Central memory CD4-positive, alpha-beta T cell (primary cell): ENCODE data around the gene SYTL4.

Experiments used
- DNase-seq: peaks from one replicate; pipeline ENCODE4 v3.0.0; 2022

Gene SYTL4

GRCh38 chrX:100647095-100647494 is 84.8 kb downstream of the SYTL4 start:
- no peak for DNase-seq

GRCh38 chrX:100645106-100645505 is 86.8 kb downstream of the SYTL4 start:
- no peak for DNase-seq

GRCh38 chrX:100643956-100644860 is 87.7 kb downstream of the SYTL4 start, which contains the start of gene SRPX2:
SRPX2 (plus strand) TSS chrX:100644199; CDS start chrX:100646323, 2,124 bp downstream.
- no peak for DNase-seq

GRCh38 chrX:100643212-100643611 is 88.7 kb downstream of the SYTL4 start:
- DNase-seq, result no peak

GRCh38 chrX:100642290-100642689 is 89.6 kb downstream of the SYTL4 start:
- no peak for DNase-seq

GRCh38 chrX:100636321-100636991 is 95.5 kb downstream of the SYTL4 start, which contains the start of gene TSPAN6:
TSPAN6 (minus strand) TSS chrX:100636806; CDS start chrX:100636694, 112 bp downstream.
- DNase-seq, result peak; percentile 73

- DNase-seq, result no peak
Observed at GRCh38 chrX:100635989-100636320, 96.0 kb downstream of the SYTL4 start.

GRCh38 chrX:100635040-100635439 is 96.9 kb downstream of the SYTL4 start:
- DNase-seq, result no peak

- peak; percentile 6 for DNase-seq
Observed at GRCh38 chrX:100625985-100626491, 105.9 kb downstream of the SYTL4 start.
